K562 (cell line): ENCODE measurements around the gene GATA2. TPM values are rescaled to one million over a fixed set of nuclear protein-coding genes. Genes with fewer than 3 reads are reported as not detected.

Experiments
- CAMTA2 ChIP-seq: fragments of 250-450 bp; sonication (Bioruptor Pico); conservative IDR thresholded peaks from 2 replicates; pipeline ENCODE4 v1.5.1; 2022
- ELF2 ChIP-seq: fragments of 250-450 bp; sonication (Bioruptor Pico); IDR thresholded peaks from 2 replicates; pipeline ENCODE4 v1.5.0; 2021; ENCODE audit warnings: mild to moderate bottlenecking
- HDAC2 ChIP-seq: fragments of 450-650 bp; IDR thresholded peaks from 2 replicates; pipeline ENCODE4 v1.6.1; 2016; ENCODE audit warnings: mild to moderate bottlenecking
- HEY1 ChIP-seq: fragments of 250-450 bp; sonication (Bioruptor Pico); IDR thresholded peaks from 2 replicates; pipeline ENCODE4 v1.5.0; 2020; ENCODE audit warnings: mild to moderate bottlenecking, moderate library complexity, borderline replicate concordance
- HOXB6 ChIP-seq: fragments of 250-450 bp; sonication (Bioruptor Pico); IDR thresholded peaks from 2 replicates; pipeline ENCODE4 v1.5.1; 2022; ENCODE audit warnings: mild to moderate bottlenecking, borderline replicate concordance
- IFI16 ChIP-seq: fragments of 250-450 bp; sonication (Bioruptor Pico); IDR thresholded peaks from 2 replicates; pipeline ENCODE4 v2.1.2; 2022; ENCODE audit warnings: mild to moderate bottlenecking, inconsistent platforms
- IRF9 ChIP-seq: fragments of 450-650 bp; IDR thresholded peaks from 2 replicates; pipeline ENCODE4 v1.6.1; 2016; ENCODE audit warnings: missing biosample characterization, missing genetic modification characterization
- KDM4B ChIP-seq, 2 experiments: fragments of 450-650 bp in 1 of 2; sonication (generic) in 1 of 2; IDR thresholded peaks; 2 replicates each; pipeline ENCODE4 v1.6.1; 2016 to 2017; ENCODE audit warnings: borderline replicate concordance in 2 of 2, antibody characterized with exemption in 1 of 2, low read depth in 1 of 2, mild to moderate bottlenecking in 1 of 2
- MEF2A ChIP-seq: IDR thresholded peaks from 2 replicates; pipeline ENCODE4 v1.6.1; 2011; ENCODE audit warnings: low read depth, mild to moderate bottlenecking, low read length, moderate library complexity; ENCODE audit not compliant: control insufficient read depth
- NUFIP1 ChIP-seq: fragments of 450-650 bp; IDR thresholded peaks from 2 replicates; pipeline ENCODE4 v1.6.1; 2018; ENCODE audit not compliant: partially characterized antibody
- RBM17 ChIP-seq: fragments of 200-400 bp; formaldehyde crosslinking; IDR thresholded peaks from 2 replicates; pipeline ENCODE4 v1.6.1; 2017; ENCODE audit warnings: low read depth, mild to moderate bottlenecking, low read length, borderline replicate concordance
- RBM22 ChIP-seq: fragments of 200-400 bp; formaldehyde crosslinking; IDR thresholded peaks from 2 replicates; pipeline ENCODE4 v1.6.1; 2018; ENCODE audit warnings: low read length, low read depth; ENCODE audit not compliant: poor library complexity, severe bottlenecking
- RFX1 ChIP-seq: fragments of 450-650 bp; IDR thresholded peaks from 2 replicates; pipeline ENCODE4 v1.6.1; 2016; ENCODE audit warnings: mild to moderate bottlenecking, moderate library complexity
- TAF7 ChIP-seq: fragments of 450-650 bp; IDR thresholded peaks from 2 replicates; pipeline ENCODE4 v1.6.1; 2016; ENCODE audit warnings: missing genetic modification characterization, missing compliant biosample characterization
- TCF7 ChIP-seq: sonication (generic); IDR thresholded peaks from 2 replicates; pipeline ENCODE4 v1.6.1; 2016; ENCODE audit warnings: antibody characterized with exemption, borderline replicate concordance
- TOE1 ChIP-seq, 2 experiments: fragments of 450-650 bp in 1 of 2; sonication (generic) in 1 of 2; formaldehyde crosslinking in 1 of 2; IDR thresholded peaks; 2 replicates each; pipeline versions ENCODE4 v1.7.1 to v1.8.0; 2016 to 2022; ENCODE audit warnings: borderline replicate concordance in 2 of 2, mild to moderate bottlenecking in 2 of 2, antibody characterized with exemption in 1 of 2, inconsistent platforms in 1 of 2, low read depth in 1 of 2, missing genetic modification reagents in 1 of 2, moderate library complexity in 1 of 2
- TRIM24 ChIP-seq, 2 experiments: fragments of 450-650 bp; IDR thresholded peaks; 2 replicates each; pipeline ENCODE4 v1.6.1; 2016
- XRCC5 ChIP-seq: fragments of 200-400 bp; formaldehyde crosslinking; IDR thresholded peaks from 2 replicates; pipeline ENCODE4 v1.6.1; 2017; ENCODE audit warnings: low read depth, mild to moderate bottlenecking, low read length
- ZNF133 ChIP-seq: fragments of 250-450 bp; sonication (Bioruptor Pico); IDR thresholded peaks from 2 replicates; pipeline ENCODE4 v1.4.0; 2020; ENCODE audit warnings: mild to moderate bottlenecking
- ZNF277 ChIP-seq: fragments of 250-450 bp; sonication (Bioruptor Pico); IDR thresholded peaks from 2 replicates; pipeline ENCODE4 v1.8.0; 2022; ENCODE audit warnings: inconsistent platforms, mild to moderate bottlenecking, moderate library complexity, borderline replicate concordance
- ZNF57 ChIP-seq: fragments of 450-650 bp; formaldehyde crosslinking; IDR thresholded peaks from 2 replicates; pipeline ENCODE4 v1.4.0; 2020; ENCODE audit warnings: mild to moderate bottlenecking, moderate library complexity
- polyA plus RNA-seq, 8 experiments: library from polyadenylated mRNA; depleted of rRNA in 4 of 8; stranded (reverse) in 5 of 8; unstranded in 3 of 8; fragments of >200 nt; fragmentation: Nextera tagmentation in 2 of 8; fragmentation: Illumina TruSeq in 1 of 8; extraction: Ambion mirVana in 2 of 8; extraction: Trizol in 1 of 8; gene quantifications; 2 replicates each; pipeline versions ENCODE4 v1.2.1 to v1.2.3, GENCODE V29; 2011 to 2014; ENCODE audit warnings: inconsistent platforms in 1 of 8, missing spikeins in 1 of 8
- total RNA-seq, 7 experiments: library from RNA; depleted of rRNA in 6 of 7; stranded (reverse); fragments of >200 nt in 6 of 7; fragmentation: Illumina TruSeq in 2 of 7; extraction: Trizol in 2 of 7; gene quantifications; 2 replicates each; pipeline versions ENCODE4 v1.2.1 to v1.2.3, GENCODE V29; 2011 to 2021; ENCODE audit warnings: low replicate concordance in 1 of 7
- TF ChIP-seq, protein P1 (sequence below), 2 experiments: fragments of 200-800 bp in 1 of 2; sonication (Bioruptor generic) in 1 of 2; sonication (generic) in 1 of 2; formaldehyde crosslinking in 1 of 2; IDR thresholded peaks in 1 of 2; conservative IDR thresholded peaks in 1 of 2; 2 replicates each; pipeline versions ENCODE4 v1.5.0 to v1.6.1; 2016 to 2020; ENCODE audit warnings: missing compliant biosample characterization in 1 of 2, missing genetic modification characterization in 1 of 2, missing genetic modification reagents in 1 of 2
- TF ChIP-seq, protein P2 (sequence below): fragments of 450-650 bp; IDR thresholded peaks from 2 replicates; pipeline ENCODE4 v1.6.1; 2017; ENCODE audit warnings: antibody characterized with exemption

The GATA2 gene
- total and polyA plus RNA-seq, 9 of the 15 experiments (the other 6 are each of a cell fraction or from before 2014, with no cell fraction given) = 8.5 to 218 (median 50.8) TPM

- no peak for TF ChIP-seq IRF9 (tag)
- TF ChIP-seq HOXB6 (CRISPR knock-in tag) = no peak
- no peak for TF ChIP-seq IFI16 (CRISPR knock-in tag)
- no peak for TF ChIP-seq ZNF57
- TF ChIP-seq ZNF133 (CRISPR knock-in tag) = no peak
- TF ChIP-seq RBM22 = no peak
- no peak for TF ChIP-seq CAMTA2
- no peak for TF ChIP-seq RBM17
- no peak for TF ChIP-seq HEY1 (CRISPR knock-in tag)
- no peak for TF ChIP-seq KDM4B (IDR thresholded peaks at IDR 0.05; ENCODE audit: borderline replicate concordance in 2 of 2, low read depth in 1 of 2)
- no peak for TF ChIP-seq MEF2A
- peak; percentile 19; the same call in 1 of the 2 replicates for TF ChIP-seq XRCC5
- no peak for TF ChIP-seq TAF7
- no peak for TF ChIP-seq NUFIP1
- TF ChIP-seq, protein P1, sequence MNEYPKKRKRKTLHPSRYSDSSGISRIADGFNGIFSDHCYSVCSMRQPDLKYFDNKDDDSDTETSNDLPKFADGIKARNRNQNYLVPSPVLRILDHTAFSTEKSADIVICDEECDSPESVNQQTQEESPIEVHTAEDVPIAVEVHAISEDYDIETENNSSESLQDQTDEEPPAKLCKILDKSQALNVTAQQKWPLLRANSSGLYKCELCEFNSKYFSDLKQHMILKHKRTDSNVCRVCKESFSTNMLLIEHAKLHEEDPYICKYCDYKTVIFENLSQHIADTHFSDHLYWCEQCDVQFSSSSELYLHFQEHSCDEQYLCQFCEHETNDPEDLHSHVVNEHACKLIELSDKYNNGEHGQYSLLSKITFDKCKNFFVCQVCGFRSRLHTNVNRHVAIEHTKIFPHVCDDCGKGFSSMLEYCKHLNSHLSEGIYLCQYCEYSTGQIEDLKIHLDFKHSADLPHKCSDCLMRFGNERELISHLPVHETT (CRISPR knock-in tag; conservative IDR thresholded peaks at IDR 0.05 in 1 of 2, IDR thresholded peaks at IDR 0.05 in 1 of 2) = no peak
- no peak for TF ChIP-seq TCF7
- no peak for TF ChIP-seq TOE1 (IDR thresholded peaks at IDR 0.05; ENCODE audit: borderline replicate concordance)
- TF ChIP-seq TOE1 (CRISPR knock-in tag; IDR thresholded peaks at IDR 0.05; ENCODE audit: borderline replicate concordance, low read depth) = no peak
- no peak for TF ChIP-seq HDAC2
- TF ChIP-seq ZNF277 = no peak
- no peak for TF ChIP-seq ELF2 (CRISPR knock-in tag)
- TF ChIP-seq, protein P2, sequence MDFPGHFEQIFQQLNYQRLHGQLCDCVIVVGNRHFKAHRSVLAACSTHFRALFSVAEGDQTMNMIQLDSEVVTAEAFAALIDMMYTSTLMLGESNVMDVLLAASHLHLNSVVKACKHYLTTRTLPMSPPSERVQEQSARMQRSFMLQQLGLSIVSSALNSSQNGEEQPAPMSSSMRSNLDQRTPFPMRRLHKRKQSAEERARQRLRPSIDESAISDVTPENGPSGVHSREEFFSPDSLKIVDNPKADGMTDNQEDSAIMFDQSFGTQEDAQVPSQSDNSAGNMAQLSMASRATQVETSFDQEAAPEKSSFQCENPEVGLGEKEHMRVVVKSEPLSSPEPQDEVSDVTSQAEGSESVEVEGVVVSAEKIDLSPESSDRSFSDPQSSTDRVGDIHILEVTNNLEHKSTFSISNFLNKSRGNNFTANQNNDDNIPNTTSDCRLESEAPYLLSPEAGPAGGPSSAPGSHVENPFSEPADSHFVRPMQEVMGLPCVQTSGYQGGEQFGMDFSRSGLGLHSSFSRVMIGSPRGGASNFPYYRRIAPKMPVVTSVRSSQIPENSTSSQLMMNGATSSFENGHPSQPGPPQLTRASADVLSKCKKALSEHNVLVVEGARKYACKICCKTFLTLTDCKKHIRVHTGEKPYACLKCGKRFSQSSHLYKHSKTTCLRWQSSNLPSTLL = no peak
- TF ChIP-seq RFX1 = no peak
- no peak for TF ChIP-seq TRIM24 (IDR thresholded peaks at IDR 0.05)
Observed at GRCh38 chr3:128487813-128488635, 5.0 kb downstream of the GATA2 start (continued).
